ENCODE measurements around the gene SYNE3. TPM values are rescaled to one million over a fixed set of nuclear protein-coding genes. Genes with fewer than 3 reads are reported as not detected.

The SYNE3 gene
- total and polyA plus RNA-seq, 2 of the 8 experiments (the other 6 are each of a cell fraction or from before 2014, with no cell fraction given), result under 0.01 TPM; not detected in 1

- TF ChIP-seq NANOG (IDR thresholded peaks at IDR 0.05; ENCODE audit: insufficient read depth, low read depth, low read length, poor library complexity, severe bottlenecking) (no peak), JUND (IDR thresholded peaks at IDR 0.05; ENCODE audit: low read length) (no peak)
- TF ChIP-seq, protein P1, sequence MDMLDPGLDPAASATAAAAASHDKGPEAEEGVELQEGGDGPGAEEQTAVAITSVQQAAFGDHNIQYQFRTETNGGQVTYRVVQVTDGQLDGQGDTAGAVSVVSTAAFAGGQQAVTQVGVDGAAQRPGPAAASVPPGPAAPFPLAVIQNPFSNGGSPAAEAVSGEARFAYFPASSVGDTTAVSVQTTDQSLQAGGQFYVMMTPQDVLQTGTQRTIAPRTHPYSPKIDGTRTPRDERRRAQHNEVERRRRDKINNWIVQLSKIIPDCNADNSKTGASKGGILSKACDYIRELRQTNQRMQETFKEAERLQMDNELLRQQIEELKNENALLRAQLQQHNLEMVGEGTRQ (IDR thresholded peaks at IDR 0.05; ENCODE audit: low read length), result no peak
Measured at GRCh38 chr14:95536671-95537070, 20.2 kb upstream of the SYNE3 start (continued).

Measured in H1 (cell line).